Kidney (tissue), 14 donors: ENCODE results near the gene DOCK6. TPM values are rescaled to one million over a fixed set of nuclear protein-coding genes. Genes with fewer than 3 reads are reported as not detected.

ENCODE experiments used
- DNase-seq, 5 donors: peaks; one replicate each; pipeline ENCODE4 v3.0.0-alpha.2; 2013 to 2020
- FAIRE-seq: peaks from 2 replicates; lab custom pipeline; 2012; peaks lifted over from hg19 to GRCh38; lab: Jason Lieb, UNC
- H3K27ac ChIP-seq, 2 donors: one replicate each; pipeline ENCODE4 v1.7.0; 2013; ENCODE audit warnings: low read depth in 2 of 2, low read length in 2 of 2, inconsistent platforms in 1 of 2
- H3K27me3 ChIP-seq: one replicate; pipeline ENCODE4 v1.7.1; 2013; ENCODE audit warnings: low read length, inconsistent platforms; ENCODE audit not compliant: control insufficient read depth, insufficient read depth
- H3K36me3 ChIP-seq, 3 donors: one replicate each; pipeline versions ENCODE4 v1.7.0 to v1.7.1; 2013; ENCODE audit warnings: low read length in 3 of 3, control low read depth in 1 of 3, inconsistent platforms in 1 of 3; ENCODE audit not compliant: insufficient read depth in 3 of 3, control insufficient read depth in 2 of 3
- H3K4me1 ChIP-seq, 3 donors: one replicate each; pipeline versions ENCODE4 v1.7.0 to v1.7.1; 2013; ENCODE audit warnings: low read length in 3 of 3, inconsistent platforms in 1 of 3, low read depth in 1 of 3; ENCODE audit not compliant: control insufficient read depth in 2 of 3, insufficient read depth in 2 of 3
- H3K4me3 ChIP-seq, 3 donors: one replicate each; pipeline versions ENCODE4 v1.7.0 to v1.8.1; 2013; ENCODE audit warnings: low read length in 3 of 3, control low read depth in 1 of 3, inconsistent platforms in 1 of 3
- H3K9ac ChIP-seq, 3 donors: one replicate each; pipeline versions ENCODE4 v1.7.0 to v1.7.1; 2013; ENCODE audit warnings: low read length in 3 of 3, control low read depth in 1 of 3, inconsistent platforms in 1 of 3
- H3K9me3 ChIP-seq, 3 donors: one replicate each; pipeline versions ENCODE4 v1.7.0 to v1.7.1; 2013; ENCODE audit warnings: low read length in 3 of 3, control low read depth in 1 of 3, inconsistent platforms in 1 of 3; ENCODE audit not compliant: control insufficient read depth in 2 of 3, insufficient read depth in 1 of 3
- intact Hi-C: fragments of 100-400 bp; cut with DNase I; formaldehyde crosslinking; loops from one replicate; pipeline ENCODE4 v1.11.1; 2022
- polyA plus RNA-seq: library from polyadenylated mRNA; stranded (reverse); fragments of 350-450 nt; fragmentation: Illumina TruSeq; extraction: RNeasy Lipid Tissue Mini Kit (QIAGEN cat#74804); gene quantifications from one replicate; pipeline ENCODE4 v1.2.3, GENCODE V29; 2014; ENCODE audit warnings: low read depth, low replicate concordance; ENCODE audit not compliant: insufficient read depth
- total RNA-seq: library from RNA; stranded (reverse); fragmentation: NEBNext Ultra II Directional; extraction: Animal tissue kit (Norgen Biotek cat#: 25700); gene quantifications from one replicate; pipeline ENCODE4 v1.2.1, GENCODE V29; 2021
- TF ChIP-seq, protein P1 (sequence below): IDR thresholded peaks from 3 replicates; pipeline ENCODE4 v1.5.1; 2012; ENCODE audit warnings: mild to moderate bottlenecking, moderate library complexity, borderline replicate concordance; ENCODE audit not compliant: insufficient read depth; ENCODE audit errors: extremely low read depth
- donor health status: control.
- donor health status: control.
- donor health status: control.
- donor health status: control.
- donor health status: control.
- donor health status: DM: yes; HTN: yes; CAD: no.
- donor health status: Normal renal cell carcinoma (clear cell type).

The DOCK6 gene
- total and polyA plus RNA-seq, 2 donors from 2014 or later: 45.8 to 112 TPM

DNA sequence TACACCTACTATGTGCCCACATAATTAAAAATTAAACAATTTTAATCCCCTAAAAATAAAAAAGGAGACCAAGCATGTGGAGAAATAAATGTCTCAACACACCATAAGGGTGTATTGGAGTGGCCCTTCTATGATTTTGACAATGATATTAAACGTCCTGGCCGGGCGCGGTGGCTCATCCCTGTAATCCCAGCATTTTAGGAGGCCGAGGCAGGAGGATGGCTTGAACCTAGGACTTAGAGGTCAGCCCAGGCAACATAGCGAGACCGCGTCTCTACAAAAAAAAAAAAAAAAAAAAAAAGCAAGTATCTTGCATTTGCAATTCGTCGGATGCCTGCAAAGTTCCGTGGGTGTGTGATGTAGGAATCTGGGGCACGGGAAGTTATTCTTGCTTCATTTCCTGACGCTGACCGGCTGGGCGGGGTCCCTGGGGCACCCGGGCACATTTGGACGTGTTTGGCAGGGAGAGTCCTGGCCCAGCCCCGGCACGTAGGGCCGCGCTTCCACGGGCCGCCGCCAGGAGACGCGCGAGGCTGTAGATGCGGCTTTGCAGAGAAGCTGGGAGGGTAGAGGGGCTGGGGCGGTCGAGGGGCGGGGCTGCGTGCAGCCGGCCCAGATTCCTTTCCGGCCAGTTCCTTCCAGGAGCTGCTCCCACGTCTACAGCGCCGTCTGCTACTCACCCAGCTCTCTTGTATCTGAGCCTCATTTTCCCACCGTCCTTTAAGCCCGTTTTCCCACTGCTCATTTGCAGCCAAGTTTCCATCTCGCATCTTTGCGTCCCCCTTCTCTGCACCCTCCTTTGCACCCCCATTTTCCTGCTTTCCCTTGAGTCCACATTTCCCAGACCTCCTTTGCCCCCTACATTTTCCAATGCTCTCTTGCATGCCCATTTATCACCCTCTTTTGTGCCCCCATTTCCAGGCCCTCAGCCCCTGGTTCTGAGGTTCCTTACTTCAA, 31.4 kb upstream of the DOCK6 start:
- peak overlapping the region; percentile 22 to 28 for H3K27ac ChIP-seq
- intact Hi-C loops: no loop called here
- DNase-seq (peak; percentile 96 to 98 (median 97)), FAIRE-seq (no peak)
- H3K27me3 ChIP-seq: no peaks in the 10 kb centered on the region
- H3K9ac ChIP-seq: peak overlapping the region; percentile 37 to 57 (median 46)
- H3K4me3 ChIP-seq: peak overlapping the region; percentile 46 to 60 (median 56)
- TF ChIP-seq, protein P1, sequence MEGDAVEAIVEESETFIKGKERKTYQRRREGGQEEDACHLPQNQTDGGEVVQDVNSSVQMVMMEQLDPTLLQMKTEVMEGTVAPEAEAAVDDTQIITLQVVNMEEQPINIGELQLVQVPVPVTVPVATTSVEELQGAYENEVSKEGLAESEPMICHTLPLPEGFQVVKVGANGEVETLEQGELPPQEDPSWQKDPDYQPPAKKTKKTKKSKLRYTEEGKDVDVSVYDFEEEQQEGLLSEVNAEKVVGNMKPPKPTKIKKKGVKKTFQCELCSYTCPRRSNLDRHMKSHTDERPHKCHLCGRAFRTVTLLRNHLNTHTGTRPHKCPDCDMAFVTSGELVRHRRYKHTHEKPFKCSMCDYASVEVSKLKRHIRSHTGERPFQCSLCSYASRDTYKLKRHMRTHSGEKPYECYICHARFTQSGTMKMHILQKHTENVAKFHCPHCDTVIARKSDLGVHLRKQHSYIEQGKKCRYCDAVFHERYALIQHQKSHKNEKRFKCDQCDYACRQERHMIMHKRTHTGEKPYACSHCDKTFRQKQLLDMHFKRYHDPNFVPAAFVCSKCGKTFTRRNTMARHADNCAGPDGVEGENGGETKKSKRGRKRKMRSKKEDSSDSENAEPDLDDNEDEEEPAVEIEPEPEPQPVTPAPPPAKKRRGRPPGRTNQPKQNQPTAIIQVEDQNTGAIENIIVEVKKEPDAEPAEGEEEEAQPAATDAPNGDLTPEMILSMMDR: peak; percentile 99
- peaks cover 0 to 3% (median 0%) of the 10 kb centered on the region in 3 donors for H3K4me1 ChIP-seq
- H3K36me3 ChIP-seq: no peaks in the 10 kb centered on the region
- no peaks in the 10 kb centered on the region for H3K9me3 ChIP-seq

DNA sequence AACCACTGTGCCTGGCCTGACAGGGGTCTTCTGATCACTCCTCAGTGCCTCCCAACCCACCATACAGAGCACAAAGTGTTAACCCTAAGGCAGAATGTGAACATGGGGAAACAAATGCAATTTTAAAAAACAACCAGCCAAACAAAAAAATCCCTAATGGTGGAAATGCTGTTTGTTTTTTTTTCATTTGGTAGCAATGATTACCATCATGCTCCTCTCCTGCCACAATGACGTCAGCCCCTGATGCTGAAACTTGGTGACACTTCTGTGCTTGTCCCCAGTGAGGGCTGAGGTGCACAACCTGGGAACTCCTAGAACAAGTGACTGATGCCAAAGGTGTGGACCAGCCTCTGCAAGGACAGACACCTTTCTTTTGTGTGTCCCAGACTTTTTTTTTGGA, 29.7 kb upstream of the DOCK6 start:
- intact Hi-C loops: no loop called here

DNA sequence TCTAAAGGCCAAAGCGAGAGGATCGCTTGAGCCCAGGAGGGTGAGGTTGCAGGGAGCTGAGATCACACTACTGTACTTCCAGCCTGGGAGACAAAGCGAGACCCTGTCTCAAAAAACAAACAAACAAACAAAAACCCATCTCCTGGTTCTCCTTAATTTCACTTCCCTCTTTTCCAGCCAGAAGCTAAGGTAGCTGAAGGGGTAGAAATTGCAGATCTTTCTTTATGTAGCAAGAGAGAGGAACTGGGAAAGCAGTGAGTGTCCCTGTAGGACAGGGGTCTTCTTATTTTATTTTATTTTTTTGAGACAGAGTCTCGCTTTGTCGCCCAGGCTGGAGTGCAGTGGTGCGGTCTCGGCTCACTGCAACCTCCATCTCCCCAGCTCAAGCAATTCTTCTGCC, 29.1 kb upstream of the DOCK6 start:
- Histone ChIP-seq H3K9ac (no peak overlapping the region), H3K9me3 (no peaks in the 10 kb centered on the region), H3K36me3 (no peaks in the 10 kb centered on the region), H3K27me3 (no peaks in the 10 kb centered on the region), H3K27ac (no peak overlapping the region), H3K4me1 (peaks cover 0 to 3% (median 0%) of the 10 kb centered on the region in 3 donors), H3K4me3 (no peak overlapping the region)
- TF ChIP-seq, protein P1: no peak
- no peak for DNase-seq
- FAIRE-seq: no peak
- intact Hi-C loops: no loop called here

More for the DNA sequence above, 29.7 kb upstream of the DOCK6 start:
- H3K36me3 ChIP-seq: no peaks in the 10 kb centered on the region
- no peaks in the 10 kb centered on the region for H3K9me3 ChIP-seq
- H3K27me3 ChIP-seq: no peaks in the 10 kb centered on the region
- DNase-seq: no peak
- H3K9ac ChIP-seq: no peak overlapping the region
- H3K4me3 ChIP-seq: no peak overlapping the region
- TF ChIP-seq, protein P1: no peak
- no peak for FAIRE-seq
- H3K27ac ChIP-seq: no peak overlapping the region
- peaks cover 0 to 3% (median 0%) of the 10 kb centered on the region in 3 donors for H3K4me1 ChIP-seq
